ENCODE measurements around the gene TMEM51. TPM values are rescaled to one million over a fixed set of nuclear protein-coding genes. Genes with fewer than 3 reads are reported as not detected.
"Not testable (repeated sequence)": the region's sequence is repeated elsewhere in the genome, so short reads cannot be mapped to it uniquely, and the experiment has no call there.

Gene TMEM51
- total RNA-seq, 1 experiment from 2014 or later = 23.4 TPM

DNA sequence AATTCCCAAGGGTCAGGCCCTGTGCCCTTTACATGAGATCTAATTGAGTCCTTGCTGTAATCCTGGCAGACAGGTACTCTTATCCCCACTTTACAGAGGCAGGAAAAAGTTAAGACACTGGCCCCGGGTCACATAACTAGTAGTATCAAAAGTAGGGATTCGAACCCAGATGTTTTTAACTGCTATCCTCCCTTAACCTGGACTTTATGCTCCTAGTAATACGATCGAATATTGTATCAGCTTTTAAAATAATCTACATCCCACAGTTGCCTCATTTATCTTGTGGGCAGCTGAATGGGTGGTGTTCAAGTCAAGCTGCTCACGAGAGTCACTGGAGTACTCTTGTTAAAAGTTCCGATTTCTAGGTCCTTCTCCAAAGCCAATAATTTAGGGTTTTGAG is 25.5 kb upstream of the TMEM51 start:
- no peak for DNase-seq (ENCODE audit: low read depth)

DNA sequence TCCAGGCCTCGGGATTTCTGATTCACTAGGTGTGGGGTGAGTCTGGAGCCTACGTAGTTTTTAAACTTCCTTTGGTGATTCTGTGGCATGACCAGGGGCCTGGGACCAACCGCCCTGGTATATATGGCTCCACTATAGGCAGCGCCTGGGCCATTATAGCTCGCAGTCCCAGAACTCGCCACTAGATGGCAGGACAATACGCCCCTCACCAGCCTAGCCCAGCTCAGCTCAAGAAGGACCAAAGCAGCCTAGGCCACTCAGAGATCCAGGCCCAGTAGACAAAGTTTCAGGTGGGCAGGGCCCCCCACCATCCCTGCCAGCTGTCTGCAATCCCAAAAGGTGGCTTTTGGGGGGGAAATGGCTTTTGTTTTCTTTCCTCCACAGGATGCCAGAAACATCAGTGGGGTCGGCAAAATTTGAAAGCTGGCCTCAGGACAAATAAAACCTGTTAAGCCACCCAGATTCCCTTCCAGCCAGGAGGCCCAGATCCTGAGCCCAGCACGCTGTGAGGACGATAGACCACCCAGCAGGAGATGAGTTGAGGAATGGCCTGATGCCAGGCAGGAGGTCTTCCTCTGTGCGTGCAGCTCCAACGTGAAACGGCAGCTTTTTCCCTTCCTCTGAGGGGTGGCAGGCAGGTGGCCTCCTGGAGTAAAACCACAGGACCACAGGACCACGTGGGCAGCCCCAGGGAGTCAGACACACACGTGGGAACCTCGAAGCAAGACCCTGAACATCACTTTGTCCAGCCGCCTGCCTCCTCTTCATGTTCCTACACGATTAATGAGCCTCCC is 24.8 kb upstream of the TMEM51 start:
- peak; percentile 73 for DNase-seq (ENCODE audit: low read depth)

DNA sequence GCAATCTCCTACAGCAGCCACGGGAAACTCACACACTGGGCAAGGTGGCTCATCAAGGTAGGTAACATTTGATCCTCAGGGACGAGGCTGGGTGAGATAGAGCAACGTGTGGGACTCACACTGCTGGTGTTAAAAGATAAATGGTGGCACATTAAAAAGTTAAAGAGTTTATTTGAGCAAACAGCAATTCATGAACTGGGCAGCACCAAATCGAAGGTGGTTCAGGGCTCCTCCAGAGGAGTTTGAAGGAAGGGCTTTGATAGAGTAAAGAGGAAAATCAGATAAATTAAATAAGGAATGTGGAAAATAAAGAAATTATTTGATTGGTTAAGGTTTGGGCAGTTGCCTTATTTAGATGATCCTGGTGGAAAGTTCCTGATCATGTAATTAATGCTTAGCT is 23.6 kb upstream of the TMEM51 start:
- no peak for DNase-seq (ENCODE audit: low read depth)

DNA sequence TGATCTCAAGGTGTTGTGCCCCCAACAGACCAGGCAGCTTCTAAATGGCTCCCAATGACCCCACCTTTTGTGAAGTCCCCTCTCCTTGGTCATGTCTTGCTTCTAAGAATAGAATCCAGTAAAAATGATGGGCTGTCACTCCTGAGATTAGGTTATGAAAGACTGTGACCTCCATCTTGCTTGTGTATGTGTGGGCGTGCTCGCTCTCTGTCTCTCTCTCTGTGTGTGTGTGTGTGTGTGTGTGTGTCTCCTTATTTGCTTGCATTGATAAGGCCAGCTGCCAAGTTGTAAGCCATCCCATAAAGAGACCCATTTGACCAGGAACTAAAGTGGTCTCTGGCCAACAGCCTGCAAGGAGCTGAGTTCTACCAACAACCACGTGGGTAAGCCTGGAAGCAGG is 22.9 kb upstream of the TMEM51 start:
- no peak for DNase-seq (ENCODE audit: low read depth)

DNA sequence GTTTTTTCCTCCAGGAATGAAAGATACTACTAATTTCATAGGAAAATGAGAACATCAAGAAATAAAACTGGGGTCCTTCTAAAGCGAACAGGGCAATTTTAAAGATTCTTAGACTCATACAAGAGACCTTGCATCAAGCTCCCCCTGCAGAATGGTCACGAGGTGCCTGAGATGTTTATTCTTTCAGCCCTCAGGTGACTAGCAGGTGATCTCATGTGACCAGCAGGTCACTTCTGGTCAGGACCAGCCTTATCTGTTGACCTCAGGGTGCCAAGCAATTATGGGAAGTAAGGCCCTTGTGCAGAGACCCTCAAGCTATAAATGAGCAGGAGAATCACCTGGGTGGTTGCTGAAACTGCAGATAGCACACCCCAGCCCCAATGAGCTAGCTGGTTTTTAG is 20.6 kb upstream of the TMEM51 start:
- DNase-seq (ENCODE audit: low read depth) = no peak

DNA sequence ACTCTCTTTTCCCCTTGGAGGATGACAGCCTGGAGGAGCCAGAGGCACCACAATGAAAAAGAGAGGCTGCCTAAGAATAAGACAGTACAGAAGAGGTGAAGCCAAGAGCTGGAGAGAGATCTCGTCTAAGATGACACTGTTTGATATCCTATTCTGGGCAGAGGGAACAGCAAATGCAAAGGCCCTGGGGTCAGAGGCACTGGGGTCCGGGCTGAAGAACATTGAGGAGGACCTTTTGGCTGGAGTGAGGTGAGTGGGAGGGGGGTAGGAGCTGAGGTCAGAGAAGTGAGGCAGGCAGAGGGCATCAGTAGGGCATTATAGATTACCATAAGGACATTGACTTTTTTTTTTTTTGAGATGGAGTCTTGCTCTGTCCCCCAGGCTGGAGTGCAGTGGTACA is 19.3 kb upstream of the TMEM51 start:
- no peak for DNase-seq (ENCODE audit: low read depth)

DNA sequence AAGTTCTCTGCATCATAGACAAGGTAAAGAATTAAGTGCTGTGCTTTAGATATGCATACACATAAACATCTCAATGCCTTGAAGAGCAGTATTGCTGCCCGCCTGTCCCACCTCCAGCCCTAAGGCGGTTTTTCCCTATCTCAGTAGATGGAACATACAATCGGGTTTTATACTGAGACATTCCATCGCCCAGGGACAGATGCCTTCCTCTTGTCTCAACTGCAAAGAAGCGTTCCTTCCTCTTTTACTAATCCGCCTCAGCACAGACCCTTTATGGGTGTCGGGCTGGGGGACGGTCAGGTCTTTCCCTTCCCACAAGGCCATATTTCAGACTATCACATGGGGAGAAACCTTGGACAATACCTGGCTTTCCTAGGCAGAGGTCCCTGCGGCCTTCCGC is 17.9 kb upstream of the TMEM51 start:
- not testable (repeated sequence) for DNase-seq (ENCODE audit: low read depth)

DNA sequence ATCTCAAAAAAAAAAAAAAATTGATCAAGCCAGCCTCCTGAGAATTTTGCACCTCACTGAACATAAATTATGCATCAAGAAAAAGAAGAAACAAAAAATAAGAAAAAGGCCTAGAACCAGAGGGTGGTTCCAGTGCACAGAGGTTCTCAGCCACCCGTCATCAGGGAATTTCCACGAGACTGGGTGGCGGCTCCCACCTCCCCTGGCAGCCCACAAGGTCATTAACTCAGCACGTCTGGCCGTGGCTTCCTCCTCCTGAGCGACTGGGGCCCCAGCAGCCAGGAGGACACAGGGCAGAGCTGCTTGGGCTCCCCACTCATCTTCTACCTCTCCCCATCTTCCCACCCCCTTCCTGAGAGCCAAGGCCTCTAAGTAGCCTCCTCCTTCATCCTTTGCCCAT is 15.7 kb upstream of the TMEM51 start:
- DNase-seq (ENCODE audit: low read depth) = peak; percentile 50

DNA sequence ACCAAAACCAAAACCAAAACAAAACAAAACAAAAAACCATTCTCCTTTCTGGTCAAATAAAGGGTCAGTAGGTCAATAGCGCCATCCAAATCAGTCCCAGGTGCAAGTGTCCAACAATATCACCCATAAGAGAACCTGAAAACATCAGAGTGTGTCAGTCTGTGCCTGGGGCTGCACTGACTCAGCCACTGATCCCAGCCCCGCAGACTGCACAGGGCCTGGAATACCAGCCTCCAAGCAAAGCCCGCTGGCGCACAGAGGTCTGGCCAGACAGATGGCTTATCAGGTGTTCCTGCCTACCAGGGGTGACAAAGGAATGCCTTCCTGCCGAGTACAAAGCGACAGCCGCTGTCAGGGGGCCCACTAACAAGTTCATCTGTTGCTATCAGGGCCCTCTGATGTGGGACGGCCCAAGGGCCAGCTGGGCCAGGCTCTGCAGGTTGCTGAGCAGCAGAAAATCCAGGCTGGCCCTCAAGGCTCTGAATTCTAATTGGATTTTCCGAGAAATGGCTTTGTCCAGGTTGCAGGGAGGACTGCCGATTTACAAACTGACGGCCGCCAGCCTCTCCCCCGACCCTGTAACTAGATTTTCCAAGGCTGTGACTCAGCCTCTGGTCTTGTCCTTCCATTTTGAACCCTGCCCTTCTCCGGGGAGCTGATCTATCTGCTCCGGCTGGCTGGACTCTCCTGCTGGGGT is 13.7 kb upstream of the TMEM51 start:
- peak; percentile 93 for DNase-seq (ENCODE audit: low read depth)

DNA sequence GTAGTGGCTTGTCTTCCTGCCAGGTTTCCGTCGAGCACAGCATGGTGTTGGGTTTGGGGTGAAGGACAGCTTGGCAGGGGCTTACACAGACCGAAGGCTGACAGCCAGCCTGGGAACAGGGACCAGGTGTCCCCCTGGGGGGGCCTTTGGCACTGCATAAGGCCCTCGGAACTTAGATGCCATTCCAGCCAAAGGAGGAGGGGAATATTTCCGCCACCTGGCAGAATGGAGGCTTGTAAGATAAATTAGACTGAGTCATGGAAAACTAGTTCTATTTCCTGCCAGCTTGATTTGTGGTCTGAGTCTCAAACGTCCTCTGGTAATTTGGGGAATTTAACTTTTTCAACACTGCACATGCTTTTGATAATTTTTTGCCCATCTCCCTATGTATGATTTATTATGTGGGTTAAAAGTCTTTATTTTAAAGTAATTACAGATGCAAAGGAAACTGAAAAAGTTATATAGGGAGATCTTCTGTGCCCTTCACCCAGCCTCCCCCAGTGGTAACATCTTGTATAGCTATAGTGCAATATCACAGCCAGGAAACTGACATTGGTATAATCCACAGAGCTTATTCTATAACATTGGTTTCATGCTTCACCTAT is 11.5 kb upstream of the TMEM51 start:
- peak; percentile 91 for DNase-seq (ENCODE audit: low read depth)

DNA sequence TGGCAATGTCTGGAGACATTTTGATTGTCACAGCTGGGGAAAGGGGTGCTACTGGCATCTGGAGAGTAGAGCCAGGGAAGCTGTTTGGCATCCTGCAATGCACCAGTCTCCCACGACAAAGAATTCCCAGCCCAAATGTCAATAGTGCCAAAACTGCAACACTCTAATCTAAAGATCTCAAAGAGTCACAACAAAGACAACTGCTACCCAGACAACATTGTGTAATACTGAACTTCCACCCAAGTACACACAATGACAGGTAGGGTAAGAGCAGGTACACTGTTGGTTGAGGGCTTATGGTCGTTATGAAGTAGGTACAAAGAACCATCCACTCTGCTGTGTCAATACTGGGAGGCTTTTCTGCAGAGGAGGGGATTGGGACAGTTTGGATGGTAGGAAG is 8.2 kb upstream of the TMEM51 start:
- no peak for DNase-seq (ENCODE audit: low read depth)

DNA sequence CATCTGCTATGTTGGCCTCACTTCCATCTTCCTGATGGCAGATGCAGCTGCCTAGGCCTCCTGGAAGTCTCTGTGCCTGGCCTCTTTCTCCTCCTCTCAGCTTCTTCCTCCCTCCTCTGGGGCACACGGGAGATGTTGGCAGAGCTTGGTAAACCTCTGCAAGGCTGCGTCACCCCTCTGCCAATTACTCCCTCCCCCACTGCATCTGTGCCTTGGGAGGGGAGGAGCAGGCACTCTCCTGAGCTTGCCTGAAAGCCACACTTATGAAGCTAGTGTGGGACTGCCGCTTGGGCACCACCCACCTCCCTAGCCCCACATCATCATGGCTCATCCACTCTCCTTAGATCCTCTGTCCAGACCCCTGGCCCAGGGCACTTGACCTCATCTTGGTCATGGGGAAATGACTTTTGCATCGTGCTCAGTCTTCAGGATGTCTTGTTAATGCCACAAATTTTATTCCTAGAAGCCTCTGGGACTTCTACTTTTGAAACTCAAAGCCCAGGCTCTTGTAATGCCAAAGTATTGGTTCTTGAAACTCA is 7.3 kb upstream of the TMEM51 start:
- no peak for DNase-seq (ENCODE audit: low read depth)

DNA sequence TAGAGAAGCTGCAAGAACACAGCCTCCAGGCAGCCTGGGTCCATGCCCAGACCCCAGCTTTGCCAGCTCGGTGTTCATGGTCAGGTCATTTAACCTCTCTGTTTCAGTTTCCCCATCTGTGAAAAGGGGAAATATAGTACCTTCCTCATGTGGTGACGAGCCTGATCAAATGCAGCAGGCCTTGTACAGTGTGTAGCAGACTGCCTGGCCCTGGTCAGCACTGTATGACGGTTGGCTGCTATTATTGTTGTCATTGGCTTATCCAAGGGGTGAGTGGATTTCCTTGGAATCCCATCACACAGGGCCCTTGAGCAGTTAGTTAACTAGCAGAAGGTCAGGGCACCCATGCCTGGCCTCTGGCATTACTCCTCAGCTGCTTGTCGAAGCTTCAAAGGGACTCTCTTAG is 6.6 kb upstream of the TMEM51 start:
- DNase-seq (ENCODE audit: low read depth) = no peak

DNA sequence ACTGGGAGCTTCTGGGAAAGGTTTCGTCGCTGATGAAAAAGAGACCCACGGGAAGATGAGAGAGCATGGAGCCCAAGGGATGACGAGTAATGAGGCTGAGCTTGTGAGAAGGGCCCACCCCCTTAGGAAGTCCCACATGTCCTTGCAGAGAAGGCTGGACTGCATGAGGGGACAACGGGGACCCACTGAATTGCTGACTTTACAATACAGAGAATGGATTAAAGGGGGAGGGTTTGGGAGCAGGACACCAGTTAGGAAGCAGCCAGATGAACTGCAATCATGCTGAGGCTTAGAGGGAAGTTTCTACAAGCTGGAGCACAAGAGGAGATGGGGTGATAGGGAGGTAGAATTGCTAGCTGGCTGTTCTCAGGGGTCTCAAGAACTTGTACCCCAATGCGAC is 5.5 kb upstream of the TMEM51 start:
- DNase-seq (ENCODE audit: low read depth) = no peak

DNA sequence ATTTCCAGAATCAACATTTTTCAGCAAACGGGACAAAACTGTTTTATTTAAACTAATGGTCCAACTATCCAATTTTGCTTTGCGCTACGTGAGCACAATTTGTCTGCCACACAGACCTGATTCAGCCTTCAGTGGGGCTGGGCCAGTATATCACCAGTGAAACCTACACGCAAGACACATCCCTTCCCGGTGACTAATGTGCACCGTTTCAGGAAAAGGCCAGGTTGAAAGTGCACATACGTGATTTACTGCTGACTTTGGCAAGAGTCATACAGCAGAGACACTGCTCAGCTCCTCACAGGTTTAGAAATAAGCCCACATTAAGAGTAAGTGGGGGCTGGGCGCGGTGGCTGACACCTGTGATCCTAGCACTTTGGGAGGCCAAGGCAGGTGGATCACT is 5.1 kb upstream of the TMEM51 start:
- DNase-seq (ENCODE audit: low read depth) = no peak

DNA sequence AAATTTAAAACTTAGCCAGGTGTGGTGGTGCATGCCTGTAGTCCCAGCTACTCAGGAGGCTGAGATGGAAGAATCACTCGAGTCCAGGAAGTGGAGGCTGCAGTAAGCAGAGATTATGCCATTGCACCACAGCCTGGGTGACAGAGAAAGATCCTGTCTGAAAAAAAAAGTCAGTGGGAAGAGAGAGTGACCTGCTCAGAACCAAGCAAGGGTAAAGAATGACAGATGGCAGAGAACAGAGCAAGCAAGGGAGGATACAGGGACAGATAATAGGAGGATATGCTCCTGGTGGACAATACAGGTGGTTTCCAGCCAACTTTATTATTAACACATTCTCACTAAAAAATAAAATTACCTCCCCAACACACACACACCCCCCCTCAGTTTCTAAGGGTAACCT is 4.6 kb upstream of the TMEM51 start:
- DNase-seq (ENCODE audit: low read depth) = no peak

DNA sequence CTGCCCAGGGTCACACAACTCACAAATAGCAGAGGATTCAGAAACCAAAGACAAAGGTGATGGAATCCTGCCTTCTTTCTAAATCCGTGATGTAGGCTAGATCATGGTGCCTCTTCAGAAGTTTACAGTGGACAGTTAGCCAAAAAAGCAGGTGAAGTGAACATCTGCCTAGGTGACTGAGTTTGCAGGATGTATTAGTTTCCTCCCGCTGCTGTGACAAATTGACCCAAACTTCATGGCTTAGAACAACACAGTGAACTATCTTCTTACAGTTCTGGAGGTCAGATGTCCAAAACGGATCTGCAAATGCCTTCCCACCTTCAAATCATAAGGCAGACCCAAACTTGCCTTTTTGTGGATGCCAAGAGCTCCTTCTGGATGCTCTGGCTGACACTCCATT is 3.2 kb upstream of the TMEM51 start:
- no peak for DNase-seq (ENCODE audit: low read depth)

DNA sequence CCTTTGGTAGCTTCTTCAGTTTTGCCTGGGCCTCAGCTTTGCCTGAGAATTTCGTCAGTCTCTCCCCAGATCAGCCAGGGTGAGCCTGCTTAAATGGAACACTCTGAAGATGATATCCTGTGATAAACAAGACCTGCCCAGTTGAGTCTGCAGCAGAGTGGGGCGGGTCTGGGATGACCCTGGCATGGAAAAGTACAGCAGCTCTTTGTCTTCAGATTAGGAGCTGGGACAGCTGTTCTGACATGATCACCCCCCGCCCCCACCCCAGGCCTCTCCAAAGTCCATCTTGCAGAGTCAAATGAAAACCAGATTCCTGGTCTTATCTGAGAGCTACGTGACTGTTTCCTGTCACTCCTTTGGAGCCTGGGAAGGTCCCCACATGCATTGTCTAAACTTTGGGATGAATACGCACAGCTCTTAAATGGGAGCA is 2.2 kb upstream of the TMEM51 start:
- DNase-seq (ENCODE audit: low read depth) = peak; percentile 54

DNA sequence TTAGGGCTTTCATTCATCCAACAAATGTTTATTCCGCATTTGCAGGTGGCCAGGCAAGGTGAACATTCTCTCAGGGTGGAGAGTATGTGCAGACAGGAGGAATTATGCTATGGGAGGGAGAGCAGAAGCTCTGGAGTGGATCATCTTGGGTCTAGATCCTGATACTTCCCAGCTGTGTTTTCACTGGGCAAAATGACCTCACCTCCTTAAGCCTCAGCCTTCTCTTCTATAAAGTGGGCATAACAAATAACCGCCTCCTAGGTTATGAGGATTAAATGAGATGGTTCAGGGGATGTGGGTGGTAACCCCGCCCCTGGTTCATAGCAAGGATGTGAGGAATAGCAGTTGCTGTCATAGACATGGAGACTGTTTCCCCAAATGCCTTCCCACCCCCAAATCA is 1.7 kb upstream of the TMEM51 start:
- no peak for DNase-seq (ENCODE audit: low read depth)

DNA sequence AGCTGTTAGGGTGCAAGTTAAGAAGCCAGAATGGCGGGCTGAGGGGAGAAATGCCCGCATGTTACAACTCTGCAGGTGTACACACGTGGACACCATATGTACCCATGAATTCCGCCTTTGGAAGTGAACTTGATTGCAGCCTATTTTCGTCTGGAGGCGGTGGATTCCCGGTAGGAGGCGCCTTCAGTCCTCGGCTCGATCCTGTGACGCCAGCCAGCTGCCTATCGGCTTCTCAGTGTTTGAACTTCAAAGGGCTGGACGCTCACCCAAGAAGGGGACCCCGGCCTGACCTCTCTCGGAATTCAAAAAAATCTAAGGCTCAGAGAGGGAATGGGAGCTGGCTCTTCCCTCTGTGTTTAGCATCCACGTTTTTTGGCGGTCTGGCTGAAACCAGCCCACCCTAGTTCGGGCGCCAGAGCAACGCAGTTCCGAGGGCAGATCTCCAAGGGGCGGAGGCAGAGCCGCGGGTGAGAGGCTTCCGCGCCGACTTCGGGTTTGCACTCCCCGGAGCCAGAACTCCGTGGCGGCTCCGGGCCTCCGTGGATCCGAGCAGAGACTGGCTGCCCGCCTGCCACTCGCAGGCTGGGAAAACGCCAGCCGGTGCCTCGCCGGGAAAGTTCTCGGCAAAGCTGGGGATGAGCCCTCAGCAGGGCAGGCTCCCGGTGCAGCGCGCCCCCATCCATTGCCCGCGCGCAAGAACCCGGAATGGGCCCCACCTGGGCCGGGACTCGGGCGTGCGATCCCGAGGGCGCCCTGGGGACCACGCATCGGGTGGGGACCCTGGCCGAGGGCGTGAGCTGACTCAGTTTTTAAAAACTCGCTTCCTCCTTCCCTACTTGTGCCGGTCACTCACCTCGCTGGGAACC is 996 bp upstream of the TMEM51 start:
- peak; percentile 91 for DNase-seq (ENCODE audit: low read depth)

DNA sequence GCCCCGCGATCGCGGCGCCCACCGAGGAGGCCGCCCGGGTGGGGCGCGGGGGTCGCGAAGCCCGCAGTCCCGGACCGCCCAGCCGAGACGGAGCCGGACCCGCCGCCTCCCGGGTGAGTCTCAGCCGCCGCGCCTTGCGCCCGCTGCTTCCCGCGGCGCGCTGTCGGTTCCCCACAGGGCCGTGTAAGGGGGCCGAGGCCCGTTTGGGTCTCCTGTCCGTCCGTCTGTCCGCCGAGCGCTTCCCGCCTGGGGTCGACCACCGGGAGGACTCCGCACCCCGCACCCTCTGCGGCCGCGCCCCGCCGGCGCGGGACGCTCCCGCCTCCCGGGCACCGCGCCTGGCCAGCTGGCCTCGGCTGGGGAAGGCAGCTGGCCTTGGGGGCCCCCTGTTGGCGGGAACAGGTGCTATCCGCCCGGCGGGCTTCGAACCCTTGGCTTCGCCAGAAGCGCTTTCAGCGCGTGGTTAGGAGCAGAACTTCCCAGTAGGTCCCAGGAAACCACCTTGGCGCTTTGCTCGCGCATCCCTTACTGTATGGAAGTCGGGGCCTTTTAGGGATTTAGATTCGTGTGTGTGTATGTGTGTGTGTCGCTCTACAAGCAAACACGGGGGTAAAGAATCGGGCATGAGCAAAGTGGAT is 414 bp downstream of the TMEM51 start:
- peak; percentile 58 for DNase-seq (ENCODE audit: low read depth)

Data from RPMI7951 (cell line).